Urinary bladder (tissue), 4 donors: Measurements from ENCODE around the gene NAA60. TPM values are rescaled to one million over a fixed set of nuclear protein-coding genes. Genes with fewer than 3 reads are reported as not detected.
"Not testable (repeated sequence)": the region's sequence is repeated elsewhere in the genome, so short reads cannot be mapped to it uniquely, and the experiment has no call there.

ENCODE experiments used
- DNase-seq: peaks from one replicate; pipeline ENCODE4 v3.0.0-alpha.2; 2015; ENCODE audit errors: extremely low spot score
- H3K27ac ChIP-seq: one replicate; pipeline ENCODE4 v1.5.1; 2013; ENCODE audit warnings: low read depth, mild to moderate bottlenecking, moderate library complexity
- H3K36me3 ChIP-seq: one replicate; pipeline ENCODE4 v1.6.1; 2013; ENCODE audit warnings: mild to moderate bottlenecking, moderate library complexity; ENCODE audit not compliant: insufficient read depth
- H3K4me1 ChIP-seq: one replicate; pipeline ENCODE4 v1.6.1; 2013; ENCODE audit warnings: mild to moderate bottlenecking, moderate library complexity; ENCODE audit not compliant: insufficient read depth
- H3K4me3 ChIP-seq: one replicate; pipeline ENCODE4 v1.5.1; 2013; ENCODE audit warnings: low read depth, low read length
- WGBS: extraction: QIAGEN DNeasy Blood & Tissue Kit; methylation state at CpG from one replicate; pipeline ENCODE4 v1.1.7; 2013; 5-methylcytosine and 5-hydroxymethylcytosine counted together
- polyA plus RNA-seq: library from polyadenylated mRNA; stranded (reverse); fragments of 200-250 nt; gene quantifications from one replicate; pipeline ENCODE4 v1.2.3, GENCODE V29; 2013
- total RNA-seq: library from RNA; depleted of rRNA; stranded (reverse); fragments of >200 nt; gene quantifications from one replicate; pipeline ENCODE4 v1.2.3, GENCODE V29; 2014
- donor health status: healthy with polysubstance abuse.
- donor health status: healthy.

Gene NAA60
- total and polyA plus RNA-seq, 2 donors: 15.8 to 47.1 TPM

- 91% methylated on average over 4 of the region's 4 CpGs for WGBS
These were observed 54.3 kb downstream of the NAA60 start for GRCh38 chr16:3497771-3498170.

GRCh38 chr16:3498988-3499387 is 55.5 kb downstream of the NAA60 start:
- Histone ChIP-seq H3K4me3 (no peak overlapping the region), H3K36me3 (no peaks in the 10 kb centered on the region), H3K4me1 (no peaks in the 10 kb centered on the region), H3K27ac (no peak overlapping the region)
- no peak for DNase-seq
- WGBS: 98% methylated on average over 16 of the region's 16 CpGs

More at GRCh38 chr16:3497771-3498170, 54.3 kb downstream of the NAA60 start:
- Histone ChIP-seq H3K36me3 (no peaks in the 10 kb centered on the region), H3K4me3 (no peak overlapping the region), H3K27ac (no peak overlapping the region), H3K4me1 (no peaks in the 10 kb centered on the region)
- DNase-seq: no peak

DNA sequence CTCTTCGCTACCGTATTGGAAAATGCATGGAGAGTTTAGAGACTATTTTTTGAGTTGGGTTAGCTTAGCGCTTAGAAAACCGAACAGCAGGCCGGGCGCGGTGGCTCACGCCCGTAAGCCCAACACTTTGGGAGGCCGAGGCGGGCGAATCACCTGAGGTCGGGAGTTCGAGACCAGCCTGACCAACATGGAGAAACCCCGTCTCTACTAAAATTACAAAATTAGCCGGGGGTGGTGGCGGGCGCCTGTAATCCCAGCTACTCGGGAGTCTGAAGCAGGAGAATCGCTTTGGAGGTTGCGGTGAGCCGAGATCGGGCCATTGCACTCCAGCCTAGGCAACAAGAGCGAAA is 57.9 kb downstream of the NAA60 start:
- not testable (repeated sequence) for H3K4me1 ChIP-seq, H3K27ac ChIP-seq, DNase-seq, H3K36me3 ChIP-seq
- WGBS: 8% methylated on average over 24 of the region's 24 CpGs
- peak overlapping the region; percentile 76 for H3K4me3 ChIP-seq

DNA sequence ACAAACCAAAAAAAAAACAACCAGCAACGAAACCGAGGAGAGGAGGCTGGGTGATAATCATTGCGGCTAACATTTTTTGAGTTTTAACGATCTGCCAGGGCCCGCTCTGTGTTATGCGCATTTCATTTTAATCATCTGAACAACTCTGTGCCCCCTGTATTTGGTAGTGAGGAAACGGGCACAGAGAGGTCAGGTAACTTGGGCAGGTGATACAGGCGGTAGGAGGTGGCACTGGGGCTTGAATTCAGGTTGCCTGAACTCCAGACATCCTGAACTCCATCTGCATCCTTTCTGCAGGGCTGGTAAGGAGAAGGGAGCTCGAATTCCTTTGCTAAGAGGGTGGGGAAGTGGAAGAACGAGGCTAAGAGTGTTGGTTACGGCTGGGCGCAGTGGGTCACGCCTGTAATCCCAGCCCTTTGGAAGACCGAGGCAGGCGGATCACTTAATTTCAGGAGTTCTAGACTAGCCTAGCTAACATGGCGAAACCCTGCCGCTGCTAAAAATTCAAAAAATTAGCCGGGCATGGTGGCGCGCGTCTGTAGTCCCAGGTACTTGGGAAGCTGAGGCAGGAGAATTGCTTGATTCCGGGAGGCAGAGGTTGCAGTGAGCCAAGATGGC is 58.4 kb downstream of the NAA60 start:
- Histone ChIP-seq H3K36me3 (peaks cover 2% of the 10 kb centered on the region), H3K4me3 (peak overlapping the region; percentile 76), H3K4me1 (no peaks in the 10 kb centered on the region), H3K27ac (no peak overlapping the region)
- 72% methylated on average over 22 of the region's 22 CpGs for WGBS
- DNase-seq: no peak

GRCh38 chr16:3503523-3503922 is 60.0 kb downstream of the NAA60 start:
- DNase-seq: no peak
- H3K4me1 ChIP-seq: no peaks in the 10 kb centered on the region
- WGBS: 84% methylated on average over 6 of the region's 6 CpGs
- no peak overlapping the region for H3K4me3 ChIP-seq
- no peak overlapping the region for H3K27ac ChIP-seq
- peaks cover 2% of the 10 kb centered on the region for H3K36me3 ChIP-seq

DNA sequence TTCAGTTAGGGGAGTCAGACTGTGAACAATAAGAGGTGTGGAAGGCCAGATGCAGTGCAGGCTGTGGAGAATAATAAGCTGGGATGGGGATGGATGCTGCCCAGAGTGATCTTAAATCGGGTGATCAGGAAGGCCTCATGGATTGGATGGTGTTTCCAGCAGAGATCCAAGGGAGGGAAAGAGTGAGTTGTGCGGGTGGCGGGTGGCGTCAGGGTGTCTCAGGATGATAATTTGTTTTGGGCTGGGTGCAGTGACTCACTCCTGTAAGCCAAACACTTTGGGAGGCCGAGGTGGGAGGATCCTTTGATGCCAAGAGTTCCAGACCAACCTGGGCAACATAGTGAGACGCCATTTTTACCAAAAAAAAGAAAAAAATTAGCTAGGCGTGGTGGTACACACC is 65.3 kb downstream of the NAA60 start:
- H3K27ac ChIP-seq: no peak overlapping the region
- no peaks in the 10 kb centered on the region for H3K4me1 ChIP-seq
- no peak overlapping the region for H3K4me3 ChIP-seq
- WGBS: 95% methylated on average over 7 of the region's 7 CpGs
- DNase-seq: no peak
- peaks cover 7% of the 10 kb centered on the region for H3K36me3 ChIP-seq

DNA sequence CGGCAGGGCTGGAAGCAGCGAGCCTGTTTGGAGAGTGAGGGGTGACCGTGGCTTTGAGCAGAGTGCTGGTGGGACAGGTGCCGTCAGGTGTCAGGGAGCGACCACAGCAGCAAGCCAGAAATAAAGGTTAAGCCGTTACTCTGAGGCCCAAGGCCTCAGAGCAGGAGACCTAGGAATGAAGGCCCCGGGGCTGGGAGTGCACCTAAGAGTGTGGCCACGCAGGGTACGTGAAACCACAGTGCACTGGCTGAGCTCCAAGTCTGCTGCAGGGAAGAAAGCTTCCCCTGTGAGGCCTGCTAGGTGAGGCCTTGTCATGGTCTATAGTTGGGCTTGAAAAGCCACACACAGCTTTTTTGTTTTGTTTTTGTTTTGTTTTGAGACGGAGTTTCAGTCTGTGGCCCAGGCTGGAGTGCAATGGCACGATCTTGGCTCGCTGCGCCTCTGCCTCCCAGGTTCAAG is 66.0 kb downstream of the NAA60 start:
- Histone ChIP-seq H3K36me3 (peaks cover 7% of the 10 kb centered on the region), H3K27ac (no peak overlapping the region), H3K4me3 (no peak overlapping the region), H3K4me1 (no peaks in the 10 kb centered on the region)
- DNase-seq: no peak
- 89% methylated on average over 13 of the region's 13 CpGs for WGBS

- no peak for DNase-seq
- 96% methylated on average over 10 of the region's 10 CpGs for WGBS
- Histone ChIP-seq H3K27ac (no peak overlapping the region), H3K36me3 (peaks cover 7% of the 10 kb centered on the region), H3K4me1 (no peaks in the 10 kb centered on the region), H3K4me3 (no peak overlapping the region)
These were observed 66.9 kb downstream of the NAA60 start for GRCh38 chr16:3510416-3510815.

DNA sequence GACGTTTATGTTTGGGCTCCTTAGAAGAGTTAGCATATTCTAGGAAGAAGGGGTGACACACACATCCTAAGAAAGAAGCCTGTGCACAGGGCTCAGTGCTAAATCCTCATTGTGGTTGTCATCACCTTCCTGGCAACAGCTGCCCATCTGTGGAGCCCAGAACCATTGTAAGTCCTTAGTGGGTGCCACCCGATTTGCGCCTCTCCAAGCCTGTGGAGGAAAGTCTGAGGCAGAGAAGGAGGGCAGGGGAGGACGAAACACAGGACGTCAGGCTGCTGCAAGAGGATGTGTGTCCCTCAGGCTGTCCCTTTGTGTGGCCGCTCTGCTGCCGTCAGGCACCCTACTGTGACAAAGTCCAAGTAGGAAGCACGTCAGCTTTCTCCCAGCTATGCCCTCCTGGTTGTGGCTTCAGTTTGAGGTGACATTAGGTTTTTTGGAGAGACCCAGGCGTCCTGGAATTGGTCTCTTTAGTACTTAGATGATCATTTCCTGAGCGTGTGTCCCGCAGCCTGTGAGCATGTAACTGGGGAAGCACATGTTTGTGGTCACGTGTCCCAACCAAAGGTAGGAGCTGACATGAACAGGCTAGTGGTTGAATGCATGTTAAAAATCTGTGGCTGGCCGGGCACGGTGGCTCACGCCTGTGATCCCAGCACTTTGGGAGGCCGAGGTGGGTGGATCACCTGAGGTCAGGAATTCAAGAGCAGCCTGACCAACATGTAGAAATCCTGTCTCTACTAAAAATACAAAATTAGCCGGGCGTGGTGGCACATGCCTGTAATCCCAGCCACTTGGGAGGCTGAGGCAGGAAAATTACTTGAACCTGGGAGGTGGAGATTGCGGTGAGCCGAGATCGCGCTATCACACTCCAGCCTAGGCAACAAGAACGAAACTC is 68.1 kb downstream of the NAA60 start:
- H3K4me1 ChIP-seq: no peaks in the 10 kb centered on the region
- peaks cover 6% of the 10 kb centered on the region for H3K36me3 ChIP-seq
- no peak overlapping the region for H3K27ac ChIP-seq
- H3K4me3 ChIP-seq: no peak overlapping the region
- DNase-seq: no peak
- 95% methylated on average over 23 of the region's 23 CpGs for WGBS

DNA sequence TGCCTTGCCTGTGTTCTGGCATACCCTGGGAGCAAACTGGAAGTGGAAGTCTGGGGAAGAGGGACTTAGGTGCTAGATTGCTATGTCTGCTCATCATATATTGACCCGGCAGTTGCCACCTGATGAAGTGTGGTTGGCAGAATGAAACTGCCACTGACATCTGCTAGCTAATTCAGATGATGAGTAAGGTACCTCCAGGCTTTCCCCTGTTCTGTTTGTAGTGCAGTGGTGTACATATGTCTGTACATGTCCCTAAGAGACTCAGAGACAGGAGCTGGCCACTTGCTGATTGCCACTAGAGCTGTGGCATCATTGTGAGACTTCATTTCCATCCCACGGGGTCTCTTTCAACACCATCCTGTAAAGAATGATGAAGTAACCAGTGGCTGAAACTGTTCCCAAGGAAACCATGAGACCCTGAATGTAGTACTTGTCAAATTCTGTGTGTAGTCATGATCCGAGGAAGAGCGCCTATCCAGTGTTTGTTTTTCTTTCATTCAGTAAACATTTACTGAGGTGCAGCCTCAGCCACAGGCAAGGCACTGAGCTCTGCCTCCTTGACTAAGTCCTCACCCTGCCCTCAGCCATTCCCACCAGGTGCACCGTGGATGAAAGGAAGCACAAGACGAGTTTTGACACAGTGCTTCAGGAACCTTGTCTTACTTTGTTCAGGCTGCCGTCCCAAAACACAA is 70.6 kb downstream of the NAA60 start:
- H3K36me3 ChIP-seq: peaks cover 6% of the 10 kb centered on the region
- 93% methylated on average over 7 of the region's 7 CpGs for WGBS
- no peak for DNase-seq

GRCh38 chr16:3514621-3515020 is 71.1 kb downstream of the NAA60 start:
- WGBS: 93% methylated on average over 4 of the region's 4 CpGs
- no peak overlapping the region for H3K4me3 ChIP-seq
- no peak overlapping the region for H3K27ac ChIP-seq
- DNase-seq: no peak
- H3K36me3 ChIP-seq: peaks cover 6% of the 10 kb centered on the region
- H3K4me1 ChIP-seq: no peaks in the 10 kb centered on the region

More for the DNA sequence above, 70.6 kb downstream of the NAA60 start:
- Histone ChIP-seq H3K27ac (no peak overlapping the region), H3K4me1 (no peaks in the 10 kb centered on the region), H3K4me3 (no peak overlapping the region)

- no peak for DNase-seq
- H3K27ac ChIP-seq: no peak overlapping the region
- WGBS: 97% methylated on average over 4 of the region's 4 CpGs
- no peaks in the 10 kb centered on the region for H3K4me1 ChIP-seq
- no peak overlapping the region for H3K4me3 ChIP-seq
- H3K36me3 ChIP-seq: peaks cover 7% of the 10 kb centered on the region
These were observed 72.4 kb downstream of the NAA60 start for GRCh38 chr16:3515897-3516296.

DNA sequence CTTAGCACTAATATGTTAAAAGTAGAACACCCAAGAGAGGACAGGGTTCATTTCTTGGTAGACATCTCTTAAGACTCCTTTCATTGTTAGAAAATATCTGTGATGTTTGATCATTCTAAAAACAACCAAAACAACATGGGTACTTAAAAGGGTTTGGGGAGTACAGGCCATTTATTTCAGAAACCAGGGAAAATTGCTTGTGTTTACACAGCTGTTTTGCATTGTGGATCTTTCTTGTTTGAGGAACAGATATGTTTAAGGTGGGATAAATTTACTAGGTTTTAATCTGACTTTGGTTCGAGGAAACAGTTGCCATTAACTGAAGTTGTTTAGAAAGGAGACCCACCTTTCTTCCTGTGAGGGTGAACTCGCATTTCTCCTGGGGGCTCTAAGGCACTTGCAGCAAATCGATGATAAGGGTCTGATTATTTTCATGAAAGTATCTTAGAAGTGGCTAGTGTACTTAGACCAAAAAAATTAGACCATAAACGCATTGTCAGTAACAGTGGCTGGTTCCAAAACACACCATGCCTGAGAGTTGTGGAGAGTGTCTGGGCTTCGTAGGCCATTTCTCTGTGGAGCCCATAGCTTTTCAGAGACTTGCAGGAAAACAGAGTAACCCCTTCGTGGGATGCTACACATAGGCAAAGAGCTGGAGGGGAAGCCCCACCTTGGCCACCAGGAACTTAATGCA is 75.0 kb downstream of the NAA60 start:
- no peaks in the 10 kb centered on the region for H3K4me1 ChIP-seq
- DNase-seq: no peak
- no peak overlapping the region for H3K27ac ChIP-seq
- WGBS: 79% methylated on average over 6 of the region's 6 CpGs
- no peak overlapping the region for H3K4me3 ChIP-seq
- peaks cover 2% of the 10 kb centered on the region for H3K36me3 ChIP-seq
